Tibial nerve (tissue), 4 donors: ENCODE data around the gene SLC26A11.

Source experiments
- EP300 ChIP-seq, 2 donors: sonication (generic); formaldehyde crosslinking; IDR thresholded peaks; one replicate each; pipeline ENCODE4 v1.6.1; 2017; ENCODE audit warnings: antibody characterized with exemption in 2 of 2, mild to moderate bottlenecking in 1 of 2
- POLR2A ChIP-seq, 2 donors: fragments of 450-650 bp; IDR thresholded peaks; one replicate each; pipeline ENCODE4 v1.6.1; 2017; ENCODE audit warnings: antibody characterized with exemption in 2 of 2, mild to moderate bottlenecking in 2 of 2, moderate library complexity in 2 of 2
- TF ChIP-seq, protein P1 (sequence below), 5 experiments: fragments of 200-600 bp in 3 of 5; fragments of 450-650 bp in 2 of 5; sonication (generic) in 3 of 5; IDR thresholded peaks; one replicate each; pipeline ENCODE4 v1.5.1; 2016 to 2019; ENCODE audit warnings: antibody characterized with exemption in 5 of 5, mild to moderate bottlenecking in 3 of 5, moderate library complexity in 2 of 5

DNA sequence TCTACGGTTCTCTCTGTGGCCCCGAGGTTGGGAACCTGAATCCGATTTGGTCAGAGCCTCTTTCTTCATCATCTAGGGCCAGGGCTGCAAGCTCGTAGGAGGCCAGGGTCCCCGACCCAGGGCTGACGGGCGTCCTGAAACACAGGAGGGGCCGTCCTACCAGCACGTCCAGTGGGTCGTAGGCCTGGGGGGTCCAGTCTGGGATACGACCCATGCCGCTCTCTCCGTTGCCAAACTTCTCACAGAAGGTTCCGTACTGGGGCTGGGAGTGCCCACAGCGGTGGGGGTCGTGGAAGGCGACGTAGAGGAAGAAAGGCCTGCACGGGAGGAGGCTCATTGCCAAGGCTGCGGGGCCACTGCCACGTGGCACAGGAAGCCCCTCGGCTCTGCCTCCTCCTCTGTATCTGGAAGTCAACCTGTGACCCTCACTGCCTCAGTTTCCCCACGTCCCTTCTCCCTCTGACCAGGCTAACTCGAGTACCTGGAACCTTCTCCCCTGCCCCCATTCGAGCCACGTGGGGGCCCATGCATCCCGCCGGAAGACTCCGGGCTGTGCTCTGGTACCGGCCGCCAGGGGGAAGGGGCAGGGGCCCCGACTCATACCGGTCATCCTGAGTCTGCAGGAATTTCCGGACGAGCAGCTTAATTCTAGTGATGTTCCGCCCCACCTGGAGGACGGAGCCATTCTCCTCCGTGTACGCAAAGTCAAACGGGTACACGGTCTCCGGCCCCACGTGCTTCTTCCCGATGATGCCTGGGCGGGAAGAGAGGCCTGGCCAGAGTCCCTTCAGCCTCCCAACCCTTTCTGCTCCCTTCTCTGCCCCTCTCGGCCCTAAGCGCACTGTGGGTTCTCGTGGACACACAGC, 6.0 kb upstream of the SLC26A11 start:
- TF ChIP-seq POLR2A (IDR thresholded peaks at IDR 0.05) (no peak), EP300 (IDR thresholded peaks at IDR 0.05) (no peak)
- TF ChIP-seq, protein P1, sequence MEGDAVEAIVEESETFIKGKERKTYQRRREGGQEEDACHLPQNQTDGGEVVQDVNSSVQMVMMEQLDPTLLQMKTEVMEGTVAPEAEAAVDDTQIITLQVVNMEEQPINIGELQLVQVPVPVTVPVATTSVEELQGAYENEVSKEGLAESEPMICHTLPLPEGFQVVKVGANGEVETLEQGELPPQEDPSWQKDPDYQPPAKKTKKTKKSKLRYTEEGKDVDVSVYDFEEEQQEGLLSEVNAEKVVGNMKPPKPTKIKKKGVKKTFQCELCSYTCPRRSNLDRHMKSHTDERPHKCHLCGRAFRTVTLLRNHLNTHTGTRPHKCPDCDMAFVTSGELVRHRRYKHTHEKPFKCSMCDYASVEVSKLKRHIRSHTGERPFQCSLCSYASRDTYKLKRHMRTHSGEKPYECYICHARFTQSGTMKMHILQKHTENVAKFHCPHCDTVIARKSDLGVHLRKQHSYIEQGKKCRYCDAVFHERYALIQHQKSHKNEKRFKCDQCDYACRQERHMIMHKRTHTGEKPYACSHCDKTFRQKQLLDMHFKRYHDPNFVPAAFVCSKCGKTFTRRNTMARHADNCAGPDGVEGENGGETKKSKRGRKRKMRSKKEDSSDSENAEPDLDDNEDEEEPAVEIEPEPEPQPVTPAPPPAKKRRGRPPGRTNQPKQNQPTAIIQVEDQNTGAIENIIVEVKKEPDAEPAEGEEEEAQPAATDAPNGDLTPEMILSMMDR (IDR thresholded peaks at IDR 0.05) = no peak
